ENCODE results near the gene PGAM5. TPM values are rescaled to one million over a fixed set of nuclear protein-coding genes. Genes with fewer than 3 reads are reported as not detected.

The PGAM5 gene
- polyA plus RNA-seq, 1 of the 3 experiments (the other 2 are of a cell fraction): 22.5 TPM

- Histone ChIP-seq H3K36me3 (replicated peaks in 1 of 2; ENCODE audit: control insufficient read depth in 1 of 2, insufficient read depth in 2 of 2, low read length in 1 of 2) (peaks cover 53 to 71% of the 10 kb centered on the region in 2 experiments), H4K20me1 (ENCODE audit: insufficient read depth) (peaks cover 9% of the 10 kb centered on the region; the same call in 1 of the 2 replicates), H3K4me2 (no peak overlapping the region), H3K27ac (ENCODE audit: low read depth in 2 of 2, low read length in 1 of 2) (no peak overlapping the region), H3F3A (replicated peaks; ENCODE audit: insufficient read depth) (peaks cover 19% of the 10 kb centered on the region), H3K9me3 (no peaks in the 10 kb centered on the region), H3K4me1 (ENCODE audit: control insufficient read depth in 1 of 2, insufficient read depth in 2 of 2, low read depth in 1 of 2, low read length in 1 of 2) (peaks cover 0 to 4% of the 10 kb centered on the region in 2 experiments; a peak in 1 of 4 replicates), H3K79me2 (ENCODE audit: insufficient read depth) (peaks cover 18% of the 10 kb centered on the region; the same call in 1 of the 2 replicates), H3K9me2 (no peaks in the 10 kb centered on the region), H3K27me3 (ENCODE audit: insufficient read depth) (no peaks in the 10 kb centered on the region), H3K4me3 (ENCODE audit: low read depth in 2 of 2, low read length in 1 of 2) (no peak overlapping the region), H2AFZ (ENCODE audit: low read depth) (no peak overlapping the region), H3K9ac (no peak overlapping the region)
- ChIA-PET POLR2A (no interaction called here), CTCF (interaction anchor here (0.5 to 1.6 kb wide), 2 partner anchors 12 to 32 kb away, joined by 3 read pairs; no protein-coding TSS in a partner anchor)
- no peak for DNase-seq
- WGBS (ENCODE audit: low lambda C conversion rate): 94% methylated on average over 20 of the region's 20 CpGs
- TF ChIP-seq FOSL2 (IDR thresholded peaks at IDR 0.05; ENCODE audit: borderline replicate concordance, low read depth): no peak
- TF ChIP-seq POLR2AphosphoS5 (IDR thresholded peaks at IDR 0.05; ENCODE audit: low read depth, low read length): no peak
Observed at GRCh38 chr12:132735496-132735895, 24.9 kb downstream of the PGAM5 start.

GRCh38 chr12:132736378-132736777 lies 25.7 kb downstream of the PGAM5 start:
- Histone ChIP-seq H3K79me2 (ENCODE audit: insufficient read depth) (peaks cover 25% of the 10 kb centered on the region; the same call in 1 of the 2 replicates), H4K20me1 (ENCODE audit: insufficient read depth) (peaks cover 4% of the 10 kb centered on the region; the same call in 1 of the 2 replicates), H3K36me3 (replicated peaks in 1 of 2; ENCODE audit: control insufficient read depth in 1 of 2, insufficient read depth in 2 of 2, low read length in 1 of 2) (peaks cover 50 to 75% of the 10 kb centered on the region in 2 experiments), H3K27ac (ENCODE audit: low read depth in 2 of 2, low read length in 1 of 2) (no peak overlapping the region; a peak in 1 of 4 replicates), H3K27me3 (ENCODE audit: insufficient read depth) (no peaks in the 10 kb centered on the region), H2AFZ (ENCODE audit: low read depth) (no peak overlapping the region), H3K4me3 (ENCODE audit: low read depth in 2 of 2, low read length in 1 of 2) (no peak overlapping the region), H3K4me2 (no peak overlapping the region), H3F3A (replicated peaks; ENCODE audit: insufficient read depth) (peaks cover 19% of the 10 kb centered on the region), H3K9me3 (no peaks in the 10 kb centered on the region), H3K9me2 (no peaks in the 10 kb centered on the region), H3K4me1 (ENCODE audit: control insufficient read depth in 1 of 2, insufficient read depth in 2 of 2, low read depth in 1 of 2, low read length in 1 of 2) (peaks cover 0 to 4% of the 10 kb centered on the region in 2 experiments; a peak in 1 of 4 replicates), H3K9ac (no peak overlapping the region)
- no peak for DNase-seq
- 91% methylated on average over 9 of the region's 12 CpGs for WGBS (ENCODE audit: low lambda C conversion rate)
- CTCF ChIA-PET: interaction anchor here (1.6 kb wide), 1 partner anchor 11 kb away, joined by 3 read pairs; no protein-coding TSS in a partner anchor
- POLR2A ChIA-PET: no interaction called here
- no peak for TF ChIP-seq USF1 (IDR thresholded peaks at IDR 0.05; ENCODE audit: borderline replicate concordance, low read depth)
- TF ChIP-seq TCF12 (IDR thresholded peaks at IDR 0.05): no peak
- TF ChIP-seq FOXM1 (IDR thresholded peaks at IDR 0.05; ENCODE audit: low read depth): no peak
- TF ChIP-seq FOXJ3 (CRISPR knock-in tag; IDR thresholded peaks at IDR 0.05): no peak

- POLR2A ChIA-PET: no interaction called here
- no peak overlapping the region for H3K27ac ChIP-seq (ENCODE audit: low read depth in 2 of 2, low read length in 1 of 2)
- CTCF ChIA-PET: no interaction called here
- H3K9me3 ChIP-seq: no peaks in the 10 kb centered on the region
- H3K27me3 ChIP-seq (ENCODE audit: insufficient read depth): no peaks in the 10 kb centered on the region
- H3K9ac ChIP-seq: no peak overlapping the region
- DNase-seq: no peak
- over 99% methylated on average over 8 of the region's 15 CpGs for WGBS (ENCODE audit: low lambda C conversion rate)
- H3K4me3 ChIP-seq (ENCODE audit: low read depth in 2 of 2, low read length in 1 of 2): no peak overlapping the region
- H3K79me2 ChIP-seq (ENCODE audit: insufficient read depth): peaks cover 31% of the 10 kb centered on the region; the same call in 1 of the 2 replicates
- H3F3A ChIP-seq (replicated peaks; ENCODE audit: insufficient read depth): peaks cover 14% of the 10 kb centered on the region
- no peak overlapping the region for H3K4me2 ChIP-seq
- peaks cover 5% of the 10 kb centered on the region; the same call in 1 of the 2 replicates for H4K20me1 ChIP-seq (ENCODE audit: insufficient read depth)
- H2AFZ ChIP-seq (ENCODE audit: low read depth): no peak overlapping the region
- H3K9me2 ChIP-seq: no peaks in the 10 kb centered on the region
- peaks cover 49 to 76% of the 10 kb centered on the region in 2 experiments for H3K36me3 ChIP-seq (replicated peaks in 1 of 2; ENCODE audit: control insufficient read depth in 1 of 2, insufficient read depth in 2 of 2, low read length in 1 of 2)
- peaks cover 0 to 4% of the 10 kb centered on the region in 2 experiments; a peak in 1 of 4 replicates for H3K4me1 ChIP-seq (ENCODE audit: control insufficient read depth in 1 of 2, insufficient read depth in 2 of 2, low read depth in 1 of 2, low read length in 1 of 2)
- TF ChIP-seq MXI1 (IDR thresholded peaks at IDR 0.05; ENCODE audit: low read depth, low read length) (no peak), RAD21 (IDR thresholded peaks at IDR 0.05; ENCODE audit: low read length) (no peak), NFIC (IDR thresholded peaks at IDR 0.05; ENCODE audit: borderline replicate concordance) (no peak), FOSL2 (IDR thresholded peaks at IDR 0.05; ENCODE audit: borderline replicate concordance, low read depth) (no peak), MEF2A (IDR thresholded peaks at IDR 0.05; ENCODE audit: borderline replicate concordance, low read depth) (no peak), RFX5 (IDR thresholded peaks at IDR 0.05; ENCODE audit: low read length) (no peak), ELF1 (IDR thresholded peaks at IDR 0.05) (no peak), TEAD4 (IDR thresholded peaks at IDR 0.05; ENCODE audit: borderline replicate concordance, insufficient read depth) (no peak), CTCF (IDR thresholded peaks at IDR 0.05) (no peak), IRF3 (IDR thresholded peaks at IDR 0.05; ENCODE audit: low read depth, low read length) (no peak), SMC3 (IDR thresholded peaks at IDR 0.05; ENCODE audit: low read depth, low read length) (no peak), YY1 (IDR thresholded peaks at IDR 0.05; ENCODE audit: low read depth) (no peak), EZH2phosphoT487 (IDR thresholded peaks at IDR 0.05; ENCODE audit: borderline replicate concordance, low read depth) (no peak)
Observed at GRCh38 chr12:132736913-132737312, 26.3 kb downstream of the PGAM5 start.
